ENCODE measurements around the gene YOD1.

YOD1 gene

DNA sequence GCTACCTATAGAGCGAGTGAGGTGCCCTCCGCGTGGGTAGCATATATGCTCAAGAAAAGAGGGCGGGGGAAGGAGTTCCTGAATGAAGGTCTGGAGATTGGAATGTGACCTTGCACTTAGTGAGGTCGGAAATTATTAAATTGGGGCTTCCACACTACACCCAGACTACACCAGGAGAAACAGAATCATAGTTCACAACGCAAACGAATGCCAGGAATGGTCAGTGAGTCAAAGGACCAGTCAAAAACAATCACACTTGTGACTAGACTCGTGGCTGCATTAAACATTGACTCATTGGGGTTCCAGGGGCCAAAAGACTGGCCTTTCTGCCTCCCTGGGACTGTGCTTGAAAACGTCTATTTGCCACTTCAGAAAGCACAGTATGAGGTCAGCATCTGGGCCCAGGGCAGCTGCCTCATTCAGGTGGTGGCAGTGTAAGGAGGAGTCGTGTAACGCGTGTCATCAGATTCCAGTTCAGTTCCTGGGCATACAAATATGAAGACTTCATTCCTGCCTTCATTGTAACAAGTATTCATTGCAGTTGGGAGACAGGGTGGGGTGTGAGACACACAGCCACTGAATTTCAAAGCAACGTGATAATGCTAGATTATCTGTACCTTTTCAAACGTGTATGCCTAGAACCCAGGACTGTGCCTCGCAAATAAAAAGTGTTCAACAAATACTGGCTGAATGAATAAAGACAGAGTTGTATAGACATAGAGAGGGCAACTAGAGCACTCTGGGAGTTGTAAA is at the start of gene YOD1:
YOD1 (minus strand) TSS at position 18 of the 753 bp plus-strand sequence. CDS start 178 bp downstream, outside the sequence.
- H3K4me3 ChIP-seq (ENCODE audit: control insufficient read depth, low read depth, low read length), result peak within 1 kb of the TSS; percentile 95
- TF ChIP-seq, protein P1, sequence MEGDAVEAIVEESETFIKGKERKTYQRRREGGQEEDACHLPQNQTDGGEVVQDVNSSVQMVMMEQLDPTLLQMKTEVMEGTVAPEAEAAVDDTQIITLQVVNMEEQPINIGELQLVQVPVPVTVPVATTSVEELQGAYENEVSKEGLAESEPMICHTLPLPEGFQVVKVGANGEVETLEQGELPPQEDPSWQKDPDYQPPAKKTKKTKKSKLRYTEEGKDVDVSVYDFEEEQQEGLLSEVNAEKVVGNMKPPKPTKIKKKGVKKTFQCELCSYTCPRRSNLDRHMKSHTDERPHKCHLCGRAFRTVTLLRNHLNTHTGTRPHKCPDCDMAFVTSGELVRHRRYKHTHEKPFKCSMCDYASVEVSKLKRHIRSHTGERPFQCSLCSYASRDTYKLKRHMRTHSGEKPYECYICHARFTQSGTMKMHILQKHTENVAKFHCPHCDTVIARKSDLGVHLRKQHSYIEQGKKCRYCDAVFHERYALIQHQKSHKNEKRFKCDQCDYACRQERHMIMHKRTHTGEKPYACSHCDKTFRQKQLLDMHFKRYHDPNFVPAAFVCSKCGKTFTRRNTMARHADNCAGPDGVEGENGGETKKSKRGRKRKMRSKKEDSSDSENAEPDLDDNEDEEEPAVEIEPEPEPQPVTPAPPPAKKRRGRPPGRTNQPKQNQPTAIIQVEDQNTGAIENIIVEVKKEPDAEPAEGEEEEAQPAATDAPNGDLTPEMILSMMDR (IDR thresholded peaks at IDR 0.05; ENCODE audit: control insufficient read depth, insufficient read depth, low read depth, low read length, missing control alignments), result no peak
- no peak for DNase-seq (ENCODE audit: low read depth)

DNA sequence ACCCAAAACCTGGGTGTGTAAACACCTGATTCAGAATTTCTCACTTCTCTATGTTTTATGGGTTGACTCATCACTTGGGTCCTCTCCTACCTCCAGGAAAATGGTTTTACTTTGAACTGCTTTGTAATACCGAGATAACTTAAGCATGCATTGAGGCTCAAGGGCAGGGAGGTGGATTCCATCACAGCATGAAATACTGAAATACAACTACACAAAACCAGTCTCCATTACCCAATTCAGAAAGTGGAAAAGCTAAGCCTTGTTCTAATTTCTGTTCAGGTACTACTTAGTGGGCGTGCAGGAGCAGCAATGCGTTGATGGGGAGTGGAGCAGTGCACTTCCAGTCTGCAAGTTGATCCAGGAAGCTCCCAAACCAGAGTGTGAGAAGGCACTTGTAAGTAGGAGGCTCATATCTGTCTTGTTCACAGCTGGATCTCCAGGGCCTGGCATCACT is 46.9 kb upstream of the YOD1 start:
- no peak overlapping the region for H3K4me3 ChIP-seq (ENCODE audit: control insufficient read depth, low read depth, low read length)
- TF ChIP-seq, protein P1 (IDR thresholded peaks at IDR 0.05; ENCODE audit: control insufficient read depth, insufficient read depth, low read depth, low read length, missing control alignments), result no peak
- no peak for DNase-seq (ENCODE audit: low read depth)

DNA sequence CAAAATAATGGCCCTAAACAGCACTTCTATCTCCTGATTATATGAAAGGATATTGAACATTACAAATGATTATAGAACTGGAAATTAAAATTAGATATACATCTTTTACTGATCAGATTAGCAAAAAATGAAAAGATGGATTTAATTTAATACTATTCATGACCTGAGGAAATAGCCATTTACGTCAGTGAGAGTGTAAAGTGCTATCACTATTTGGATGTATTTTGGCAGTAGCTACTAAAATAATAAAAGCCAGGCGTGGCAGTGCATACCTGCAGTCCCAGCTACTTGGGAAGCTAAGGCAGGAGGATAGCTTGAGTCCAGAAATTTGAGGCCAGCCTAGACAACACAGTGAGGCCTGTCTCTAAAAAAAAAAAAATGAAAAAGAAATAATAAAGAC is 42.9 kb upstream of the YOD1 start:
- H3K4me3 ChIP-seq (ENCODE audit: control insufficient read depth, low read depth, low read length), result no peak overlapping the region
- no peak for DNase-seq (ENCODE audit: low read depth)
- TF ChIP-seq, protein P1 (IDR thresholded peaks at IDR 0.05; ENCODE audit: control insufficient read depth, insufficient read depth, low read depth, low read length, missing control alignments), result no peak

DNA sequence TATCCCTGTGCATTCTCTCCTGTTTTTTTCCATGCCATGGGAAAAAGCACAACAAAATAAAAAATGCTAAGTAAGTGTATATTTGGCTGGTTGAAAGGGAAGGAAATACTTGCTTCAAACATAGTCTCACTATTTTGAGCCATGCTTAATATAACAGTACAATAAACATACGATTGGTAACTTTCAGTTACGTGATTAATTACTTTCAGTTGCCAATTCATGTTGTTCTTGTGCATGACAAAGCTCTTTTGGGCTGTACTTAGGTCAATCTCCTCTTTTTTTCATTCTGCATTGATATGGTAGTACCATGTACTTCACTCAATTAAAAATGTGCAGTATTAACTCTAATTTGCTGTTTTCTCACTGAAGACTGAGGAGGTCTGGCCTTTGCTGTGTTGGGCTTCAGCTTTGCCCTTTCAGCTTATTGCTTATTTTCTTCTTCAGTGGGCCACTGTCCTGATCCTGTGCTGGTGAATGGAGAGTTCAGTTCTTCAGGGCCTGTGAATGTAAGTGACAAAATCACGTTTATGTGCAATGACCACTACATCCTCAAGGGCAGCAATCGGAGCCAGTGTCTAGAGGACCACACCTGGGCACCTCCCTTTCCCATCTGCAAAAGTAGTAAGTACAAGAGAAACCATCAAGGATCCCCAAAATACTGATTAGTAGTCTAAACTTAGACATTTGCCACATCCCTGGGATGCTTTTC is 40.3 kb upstream of the YOD1 start:
- no peak overlapping the region for H3K4me3 ChIP-seq (ENCODE audit: control insufficient read depth, low read depth, low read length)
- TF ChIP-seq, protein P1 (IDR thresholded peaks at IDR 0.05; ENCODE audit: control insufficient read depth, insufficient read depth, low read depth, low read length, missing control alignments), result no peak
- DNase-seq (ENCODE audit: low read depth), result no peak

DNA sequence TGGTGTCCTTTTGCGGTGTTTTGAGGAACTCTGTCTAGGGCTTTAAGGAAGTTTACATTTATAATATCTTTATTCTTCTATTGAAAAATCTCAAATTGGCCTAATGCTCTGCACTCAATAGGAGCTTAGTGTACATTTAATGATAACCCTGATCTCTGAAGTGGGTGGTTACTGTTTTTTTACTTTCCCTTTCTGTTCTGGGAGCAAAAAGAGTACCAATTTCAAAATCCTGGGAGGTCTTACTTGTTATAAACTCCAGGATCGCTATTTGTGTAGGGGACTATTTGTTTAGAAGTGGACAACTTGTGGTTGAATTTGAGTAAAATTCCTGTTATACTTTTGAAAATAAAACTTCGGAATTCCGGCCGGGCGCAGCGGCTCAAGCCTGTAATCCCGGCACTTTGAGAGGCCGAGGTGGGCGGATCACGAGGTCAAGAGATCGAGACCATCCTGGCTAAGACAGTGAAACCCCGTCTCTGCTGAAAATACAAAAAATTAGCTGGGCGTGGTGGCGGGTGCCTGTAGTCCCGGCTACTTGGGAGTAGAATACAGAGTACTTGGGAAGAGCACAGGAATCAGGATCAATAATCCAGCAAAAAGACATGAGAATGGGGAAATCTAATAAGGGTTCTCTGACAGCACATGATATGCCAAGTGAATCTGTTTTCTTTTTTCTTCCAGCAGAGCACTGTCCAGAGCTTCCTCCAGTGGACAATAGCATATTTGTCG is 38.8 kb upstream of the YOD1 start:
- no peak overlapping the region for H3K4me3 ChIP-seq (ENCODE audit: control insufficient read depth, low read depth, low read length)
- TF ChIP-seq, protein P1 (IDR thresholded peaks at IDR 0.05; ENCODE audit: control insufficient read depth, insufficient read depth, low read depth, low read length, missing control alignments), result no peak
- DNase-seq (ENCODE audit: low read depth), result no peak
